HCT116 (cell line): ENCODE measurements around the gene RAB30. TPM values are rescaled to one million over a fixed set of nuclear protein-coding genes. Genes with fewer than 3 reads are reported as not detected.

Source experiments
- ATAC-seq: fragments of 200-7000 bp; cut with Tn5 transposase; 2 replicates; pipeline ENCODE4 v1.9.1; 2020; ENCODE audit warnings: mild to moderate bottlenecking, moderate library complexity
- BruUV-seq: library from RNA; stranded (reverse); fragments of 400-500 nt; replicated peaks from 2 replicates; lab custom pipeline; 2021; lab: Mats Ljungman, UMichigan
- CTCF ChIA-PET: fragments of 300-600 bp; sonication (Branson Sonifier 250); formaldehyde crosslinking; loops from one replicate; lab custom pipeline; 2021; ENCODE audit warnings: antibody characterized with exemption; lab: Charles Lee
- POLR2A ChIA-PET: fragments of 300-600, 350-600 bp; sonication (Branson Sonifier 250); formaldehyde crosslinking; loops from one replicate; lab custom pipeline; 2021; ENCODE audit warnings: antibody characterized with exemption; lab: Charles Lee
- RAD21 ChIA-PET, 2 experiments: fragments of 300-600 bp; sonication (Branson Sonifier 250); formaldehyde crosslinking; loops; one replicate each; lab custom pipeline; 2023; ENCODE audit warnings: low total read pairs in 2 of 2; ENCODE audit not compliant: uncharacterized antibody in 2 of 2, unreplicated experiment in 2 of 2, low non-redundant PET in 1 of 2; lab: Charles Lee
- DNase-seq: peaks from one replicate; pipeline ENCODE4 v3.0.0-alpha.2; 2010; ENCODE audit warnings: low read depth, low spot score
- H2AFZ ChIP-seq: fragments of 200-600 bp; shearing (Covaris generic), sonication (generic); 2 replicates; pipeline ENCODE4 v1.6.1; 2017; ENCODE audit warnings: low read depth, mixed run types, mixed read lengths, antibody characterized with exemption, low read length; ENCODE audit not compliant: poor library complexity, severe bottlenecking
- H3K27ac ChIP-seq: 2 replicates; pipeline ENCODE4 v1.5.1; 2012; ENCODE audit warnings: low read depth, low read length
- H3K27me3 ChIP-seq: fragments of 200-600 bp; sonication (generic); 2 replicates; pipeline ENCODE4 v1.6.1; 2016; ENCODE audit warnings: mixed run types, low read length, mixed read lengths; ENCODE audit not compliant: insufficient read depth
- H3K36me3 ChIP-seq, 2 experiments: fragments of 200-500 bp in 1 of 2; fragments of 200-600 bp in 1 of 2; sonication (Bioruptor generic) in 1 of 2; sonication (generic) in 1 of 2; 2 replicates each; pipeline versions ENCODE4 v1.5.1 to v1.6.1; 2014 to 2016; ENCODE audit warnings: low read length in 2 of 2, inconsistent platforms in 1 of 2, mixed read lengths in 1 of 2, mixed run types in 1 of 2; ENCODE audit not compliant: insufficient read depth in 2 of 2, control insufficient read depth in 1 of 2
- H3K4me1 ChIP-seq, 2 experiments: fragments of 200-600 bp in 1 of 2; sonication (generic) in 1 of 2; 2 replicates each; pipeline versions ENCODE4 v1.5.1 to v1.6.1; 2012 to 2017; ENCODE audit warnings: low read length in 2 of 2, inconsistent platforms in 1 of 2, mild to moderate bottlenecking in 1 of 2, mixed read lengths in 1 of 2, mixed run types in 1 of 2, moderate library complexity in 1 of 2; ENCODE audit not compliant: insufficient read depth in 2 of 2, control insufficient read depth in 1 of 2
- H3K4me2 ChIP-seq: fragments of 200-600 bp; sonication (generic); 2 replicates; pipeline ENCODE4 v1.6.1; 2017; ENCODE audit warnings: mixed run types, low read length, mixed read lengths
- H3K4me3 ChIP-seq, 2 experiments: fragments of 200-600 bp in 1 of 2; sonication (generic) in 1 of 2; replicated peaks in 1 of 2; 2 replicates each; pipeline ENCODE4 v1.5.1; 2011 to 2016; ENCODE audit warnings: low read length in 2 of 2, control low read depth in 1 of 2, low read depth in 1 of 2, mild to moderate bottlenecking in 1 of 2, mixed read lengths in 1 of 2, mixed run types in 1 of 2
- H3K79me2 ChIP-seq: fragments of 200-600 bp; sonication (generic); 2 replicates; pipeline ENCODE4 v1.6.1; 2017; ENCODE audit warnings: mild to moderate bottlenecking, mixed run types, low read length, moderate library complexity, mixed read lengths; ENCODE audit not compliant: insufficient read depth
- H3K9ac ChIP-seq: fragments of 200-600 bp; sonication (generic); 2 replicates; pipeline ENCODE4 v1.6.1; 2016; ENCODE audit warnings: low read length, mixed read lengths
- H3K9me2 ChIP-seq: fragments of 200-600 bp; sonication (generic), shearing (Covaris generic); 2 replicates; pipeline ENCODE4 v1.6.1; 2017; ENCODE audit warnings: mixed run types, mild to moderate bottlenecking, moderate library complexity; ENCODE audit not compliant: insufficient read depth
- H3K9me3 ChIP-seq, 2 experiments: fragments of 200-500 bp in 1 of 2; fragments of 200-600 bp in 1 of 2; sonication (Bioruptor generic) in 1 of 2; sonication (generic) in 1 of 2; 2 replicates each; pipeline ENCODE4 v1.6.1; 2014 to 2017; ENCODE audit warnings: low read length in 2 of 2, mixed read lengths in 2 of 2, inconsistent platforms in 1 of 2, low read depth in 1 of 2, mild to moderate bottlenecking in 1 of 2, mixed run types in 1 of 2, moderate library complexity in 1 of 2; ENCODE audit not compliant: control insufficient read depth in 1 of 2, insufficient read depth in 1 of 2
- H4K20me1 ChIP-seq: fragments of 200-600 bp; sonication (generic), shearing (Covaris generic); 2 replicates; pipeline ENCODE4 v1.6.1; 2017; ENCODE audit warnings: mixed run types, mild to moderate bottlenecking, moderate library complexity; ENCODE audit not compliant: insufficient read depth
- CBX3 ChIP-seq: IDR thresholded peaks from 2 replicates; pipeline ENCODE4 v1.6.1; 2012; ENCODE audit warnings: low read depth
- EGR1 ChIP-seq: IDR thresholded peaks from 2 replicates; pipeline ENCODE4 v1.6.1; 2012; ENCODE audit warnings: low read depth
- ELF1 ChIP-seq: IDR thresholded peaks from 2 replicates; pipeline ENCODE4 v1.6.1; 2012; ENCODE audit warnings: low read depth, borderline replicate concordance
- EZH2 ChIP-seq: fragments of 200-600 bp; sonication (generic); IDR thresholded peaks from 2 replicates; pipeline ENCODE4 v1.6.1; 2017; ENCODE audit warnings: antibody characterized with exemption, mixed run types
- FOSL1 ChIP-seq: IDR thresholded peaks from 2 replicates; pipeline ENCODE4 v1.6.1; 2012; ENCODE audit warnings: low read depth
- JUND ChIP-seq: IDR thresholded peaks from 2 replicates; pipeline ENCODE4 v1.6.1; 2012
- MAX ChIP-seq: IDR thresholded peaks from 2 replicates; pipeline ENCODE4 v1.6.1; 2012
- POLR2AphosphoS5 ChIP-seq: IDR thresholded peaks from 2 replicates; pipeline ENCODE4 v1.6.1; 2011; ENCODE audit warnings: mild to moderate bottlenecking, low read depth, low read length, moderate library complexity
- RAD21 ChIP-seq: IDR thresholded peaks from 2 replicates; pipeline ENCODE4 v1.6.1; 2012; ENCODE audit warnings: low read depth, mild to moderate bottlenecking
- SP1 ChIP-seq: IDR thresholded peaks from 2 replicates; pipeline ENCODE4 v1.6.1; 2012; ENCODE audit warnings: low read depth
- TCF7L2 ChIP-seq: IDR thresholded peaks from 2 replicates; pipeline ENCODE4 v1.7.0; 2011; ENCODE audit warnings: borderline replicate concordance, inconsistent platforms; ENCODE audit not compliant: insufficient read depth, insufficient read length; ENCODE audit errors: extremely low read depth
- YY1 ChIP-seq: IDR thresholded peaks from 2 replicates; pipeline ENCODE4 v1.6.1; 2011; ENCODE audit warnings: low read length, low read depth, moderate library complexity, mild to moderate bottlenecking; ENCODE audit not compliant: insufficient replicate concordance; ENCODE audit errors: extremely low read depth
- ZFX ChIP-seq: fragments of 450-650 bp; IDR thresholded peaks from 2 replicates; pipeline ENCODE4 v1.6.1; 2017
- intact Hi-C: fragments of 100-400 bp; cut with micrococcal nuclease; formaldehyde crosslinking; loops from 2 replicates; pipeline ENCODE4 v1.10.0; 2022
- total RNA-seq: library from RNA; stranded (reverse); gene quantifications from one replicate; pipeline ENCODE4 v1.2.1, GENCODE V29; 2021; ENCODE audit not compliant: unreplicated experiment
- TF ChIP-seq, protein P1 (sequence below): IDR thresholded peaks from 2 replicates; pipeline ENCODE4 v1.6.1; 2011; ENCODE audit warnings: mild to moderate bottlenecking, low read length, moderate library complexity; ENCODE audit not compliant: insufficient replicate concordance; ENCODE audit errors: extremely low read depth

RAB30 gene
- total RNA-seq, 1 experiment from 2014 or later: 5.7 TPM

- no peak overlapping the region for H2AFZ ChIP-seq
- ChIA-PET CTCF (no interaction called here), RAD21 (no interaction called here), POLR2A (interaction anchor here (1.1 kb wide), 1 partner anchor 21 kb away, joined by 3 read pairs; the partner anchor contains the start of gene RAB30)
- TF ChIP-seq, protein P1, sequence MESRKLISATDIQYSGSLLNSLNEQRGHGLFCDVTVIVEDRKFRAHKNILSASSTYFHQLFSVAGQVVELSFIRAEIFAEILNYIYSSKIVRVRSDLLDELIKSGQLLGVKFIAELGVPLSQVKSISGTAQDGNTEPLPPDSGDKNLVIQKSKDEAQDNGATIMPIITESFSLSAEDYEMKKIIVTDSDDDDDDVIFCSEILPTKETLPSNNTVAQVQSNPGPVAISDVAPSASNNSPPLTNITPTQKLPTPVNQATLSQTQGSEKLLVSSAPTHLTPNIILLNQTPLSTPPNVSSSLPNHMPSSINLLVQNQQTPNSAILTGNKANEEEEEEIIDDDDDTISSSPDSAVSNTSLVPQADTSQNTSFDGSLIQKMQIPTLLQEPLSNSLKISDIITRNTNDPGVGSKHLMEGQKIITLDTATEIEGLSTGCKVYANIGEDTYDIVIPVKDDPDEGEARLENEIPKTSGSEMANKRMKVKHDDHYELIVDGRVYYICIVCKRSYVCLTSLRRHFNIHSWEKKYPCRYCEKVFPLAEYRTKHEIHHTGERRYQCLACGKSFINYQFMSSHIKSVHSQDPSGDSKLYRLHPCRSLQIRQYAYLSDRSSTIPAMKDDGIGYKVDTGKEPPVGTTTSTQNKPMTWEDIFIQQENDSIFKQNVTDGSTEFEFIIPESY: no peak
- TF ChIP-seq CBX3 (no peak), SP1 (peak; percentile 59), POLR2AphosphoS5 (peak; percentile 41; the same call in 1 of the 2 replicates), ZFX (no peak), YY1 (peak; percentile 26), MAX (0 out of 2 replicates have a peak, but pooled peaks have one; percentile 48), TCF7L2 (peak; percentile 74), JUND (peak; percentile 48; the same call in 1 of the 2 replicates), RAD21 (peak; percentile 25; the same call in 1 of the 2 replicates), EZH2 (no peak), EGR1 (no peak), FOSL1 (peak; percentile 53), ELF1 (no peak)
- no peaks in the 10 kb centered on the region for H3K9me2 ChIP-seq
- peak overlapping the region; percentile 4; the same call in 1 of the 2 replicates for H3K9ac ChIP-seq
- 0 out of 2 replicates have a peak overlapping the region, but pooled peaks have one; percentile 5 for H3K27ac ChIP-seq
- BruUV-seq: no TSS peak
- DNase-seq (peak; percentile 51), ATAC-seq (peak; percentile 85)
- no peaks in the 10 kb centered on the region for H4K20me1 ChIP-seq
- no peaks in the 10 kb centered on the region for H3K79me2 ChIP-seq
- peaks cover 16 to 22% of the 10 kb centered on the region in 2 experiments for H3K4me1 ChIP-seq
- H3K4me3 ChIP-seq: peak overlapping the region in 1 of 2 experiments; percentile 13; a peak in 1 of 4 replicates
- no peaks in the 10 kb centered on the region for H3K27me3 ChIP-seq
- intact Hi-C loops: no loop called here
- H3K4me2 ChIP-seq: peak overlapping the region; percentile 67
- H3K36me3 ChIP-seq: no peaks in the 10 kb centered on the region
- H3K9me3 ChIP-seq: no peaks in the 10 kb centered on the region
Observed at GRCh38 chr11:83092488-83093384, 21.0 kb upstream of the RAB30 start.
